K562 (cell line): ENCODE measurements around the gene ASB4. TPM values are rescaled to one million over a fixed set of nuclear protein-coding genes. Genes with fewer than 3 reads are reported as not detected.

ENCODE experiments used
- ATAC-seq: fragments of 200-7000 bp; cut with Tn5 transposase; 3 replicates; pipeline ENCODE4 v1.9.1; 2020; ENCODE audit warnings: moderate library complexity
- BruUV-seq: library from RNA; stranded (reverse); fragments of 400-500 nt; replicated peaks from 2 replicates; lab custom pipeline; 2021; lab: Mats Ljungman, UMichigan
- CTCF ChIA-PET: fragments of 300-600 bp; formaldehyde crosslinking; extraction: SDS; loops from one replicate; lab custom pipeline; 2021; ENCODE audit warnings: low intra/inter-chr PET ratio; lab: Yijun Ruan, JAX
- POLR2A ChIA-PET: fragments of 300-600, 350-650 bp; sonication (Branson Sonifier 250); formaldehyde crosslinking; extraction: SDS; loops from one replicate; lab custom pipeline; 2021; ENCODE audit warnings: antibody characterized with exemption, inconsistent platforms; lab: Yijun Ruan, JAX
- DNase-seq, 4 experiments: peaks; one replicate each; pipeline versions ENCODE4 v3.0.0 to v3.0.0-alpha.2; 2011 to 2018; ENCODE audit warnings: low spot score in 3 of 4, mixed read lengths in 3 of 4; ENCODE audit errors: extremely low read depth in 1 of 4
- FAIRE-seq: peaks from 2 replicates; lab custom pipeline; 2011; peaks lifted over from hg19 to GRCh38; lab: Jason Lieb, UNC
- H2AFZ ChIP-seq: 2 replicates; pipeline ENCODE4 v1.6.0; 2011; ENCODE audit warnings: low read depth, low read length, control low read depth, inconsistent platforms
- H3K27ac ChIP-seq: fragments of 200-600 bp; 3 replicates; pipeline ENCODE4 v1.8.0; 2011; ENCODE audit warnings: low read depth, mild to moderate bottlenecking, control low read depth, inconsistent platforms, low read length, moderate library complexity, mixed read lengths; ENCODE audit errors: extremely low read depth
- H3K27me3 ChIP-seq, 2 experiments: fragments of 300-600 bp in 1 of 2; 2 replicates in 1 of 2; 3 replicates in 1 of 2; pipeline versions ENCODE4 v1.6.0 to v1.8.0; 2011; ENCODE audit warnings: inconsistent platforms in 2 of 2, low read length in 2 of 2, mild to moderate bottlenecking in 1 of 2, mixed read lengths in 1 of 2, moderate library complexity in 1 of 2; ENCODE audit not compliant: control insufficient read depth in 2 of 2, insufficient read depth in 2 of 2
- H3K36me3 ChIP-seq: fragments of 300-600 bp; 3 replicates; pipeline ENCODE4 v1.8.0; 2011; ENCODE audit warnings: mild to moderate bottlenecking, low read length, inconsistent platforms; ENCODE audit not compliant: control insufficient read depth, insufficient read depth
- H3K4me1 ChIP-seq, 2 experiments: fragments of 200-600 bp in 1 of 2; replicated peaks in 1 of 2; 2 replicates in 1 of 2; 3 replicates in 1 of 2; pipeline versions ENCODE4 v1.5.1 to v1.8.0; 2011; ENCODE audit warnings: inconsistent platforms in 2 of 2, low read length in 2 of 2, mild to moderate bottlenecking in 1 of 2, mixed read lengths in 1 of 2, moderate library complexity in 1 of 2; ENCODE audit not compliant: control insufficient read depth in 2 of 2, insufficient read depth in 2 of 2
- H3K4me2 ChIP-seq: 2 replicates; pipeline ENCODE4 v1.6.1; 2011; ENCODE audit warnings: low read length, control low read depth, inconsistent platforms, mixed read lengths; ENCODE audit not compliant: insufficient read depth
- H3K4me3 ChIP-seq: fragments of 200-600 bp; sonication (generic), shearing (Covaris generic); 2 replicates; pipeline ENCODE4 v1.5.1; 2016; ENCODE audit warnings: control low read depth, inconsistent platforms
- H3K79me2 ChIP-seq: fragments of 200-600 bp; 3 replicates; pipeline ENCODE4 v1.8.0; 2011; ENCODE audit warnings: low read length, inconsistent platforms; ENCODE audit not compliant: control insufficient read depth, insufficient read depth
- H3K9ac ChIP-seq, 2 experiments: 2 replicates each; pipeline versions ENCODE4 v1.6.0 to v1.6.1; 2011; ENCODE audit warnings: low read depth in 2 of 2, low read length in 2 of 2, control low read depth in 1 of 2, inconsistent platforms in 1 of 2, mild to moderate bottlenecking in 1 of 2, mixed read lengths in 1 of 2; ENCODE audit not compliant: insufficient read depth in 1 of 2
- H3K9me1 ChIP-seq: one replicate; pipeline ENCODE4 v1.6.0; 2011; ENCODE audit warnings: inconsistent platforms, mild to moderate bottlenecking, low read length, moderate library complexity; ENCODE audit not compliant: control insufficient read depth, insufficient read depth
- H3K9me3 ChIP-seq: replicated peaks from 2 replicates; pipeline ENCODE4 v1.5.1; 2011; ENCODE audit warnings: low read depth, low read length, inconsistent platforms; ENCODE audit not compliant: control insufficient read depth, insufficient read depth
- H4K20me1 ChIP-seq: replicated peaks from 2 replicates; pipeline ENCODE4 v1.6.1; 2011; ENCODE audit warnings: low read length, inconsistent platforms, mixed read lengths; ENCODE audit not compliant: control insufficient read depth, insufficient read depth
- BDP1 ChIP-seq: IDR thresholded peaks from 3 replicates; pipeline ENCODE4 v1.6.1; 2011; ENCODE audit not compliant: insufficient read length, insufficient read depth
- CAMTA2 ChIP-seq: fragments of 250-450 bp; sonication (Bioruptor Pico); conservative IDR thresholded peaks from 2 replicates; pipeline ENCODE4 v1.5.1; 2022
- CBX1 ChIP-seq: sonication (generic); IDR thresholded peaks from 2 replicates; pipeline ENCODE4 v1.6.1; 2016; ENCODE audit warnings: antibody characterized with exemption, low read depth, mild to moderate bottlenecking
- CHD4 ChIP-seq: fragments of 200-600 bp; sonication (generic); IDR thresholded peaks from 3 replicates; pipeline ENCODE4 v1.6.1; 2012; ENCODE audit warnings: low read depth, mild to moderate bottlenecking, mixed read lengths, low read length, inconsistent platforms; ENCODE audit not compliant: insufficient read depth, insufficient replicate concordance, poor library complexity, severe bottlenecking
- E2F1 ChIP-seq: sonication (generic); formaldehyde crosslinking; IDR thresholded peaks from 2 replicates; pipeline ENCODE4 v1.8.1; 2023; ENCODE audit warnings: mild to moderate bottlenecking, missing genetic modification reagents, moderate library complexity
- HCFC1 ChIP-seq: IDR thresholded peaks from 2 replicates; pipeline ENCODE4 v1.6.1; 2012; ENCODE audit warnings: low read depth, low read length, improper control_type of control experiment
- MEF2A ChIP-seq: IDR thresholded peaks from 2 replicates; pipeline ENCODE4 v1.6.1; 2011; ENCODE audit warnings: low read depth, mild to moderate bottlenecking, low read length, moderate library complexity; ENCODE audit not compliant: control insufficient read depth
- PHF20 ChIP-seq: fragments of 450-650 bp; IDR thresholded peaks from 2 replicates; pipeline ENCODE4 v1.6.1; 2018; ENCODE audit not compliant: partially characterized antibody
- PHF8 ChIP-seq: fragments of 200-600 bp; sonication (generic); IDR thresholded peaks from 2 replicates; pipeline ENCODE4 v1.6.1; 2012; ENCODE audit warnings: mixed run types, mild to moderate bottlenecking, inconsistent platforms, low read length, moderate library complexity, borderline replicate concordance
- THAP7 ChIP-seq: fragments of 250-450 bp; sonication (Bioruptor Pico); IDR thresholded peaks from 2 replicates; pipeline ENCODE4 v1.5.0; 2021
- ZBTB1 ChIP-seq: sonication (generic); formaldehyde crosslinking; IDR thresholded peaks from 2 replicates; pipeline ENCODE4 v1.8.1; 2023; ENCODE audit warnings: missing genetic modification reagents, low read depth, mild to moderate bottlenecking, borderline replicate concordance
- ZNF124 ChIP-seq: sonication (generic); formaldehyde crosslinking; IDR thresholded peaks from 2 replicates; pipeline ENCODE4 v1.8.1; 2022; ENCODE audit warnings: missing genetic modification reagents
- ZNF184 ChIP-seq: sonication (generic); formaldehyde crosslinking; IDR thresholded peaks from 2 replicates; pipeline ENCODE4 v1.5.0; 2020; ENCODE audit warnings: missing genetic modification reagents
- ZNF224 ChIP-seq: sonication (generic); formaldehyde crosslinking; IDR thresholded peaks from 2 replicates; pipeline ENCODE4 v1.8.0; 2022; ENCODE audit warnings: mild to moderate bottlenecking, missing genetic modification reagents
- ZNF24 ChIP-seq: fragments of 450-650 bp; IDR thresholded peaks from 2 replicates; pipeline ENCODE4 v1.6.1; 2016
- ZNF830 ChIP-seq: fragments of 250-450 bp; sonication (Bioruptor Pico); IDR thresholded peaks from 2 replicates; pipeline ENCODE4 v1.5.0; 2021; ENCODE audit warnings: mild to moderate bottlenecking
- WGBS: fragments of 100-300 bp; shearing (Covaris generic); methylation state at CpG from one replicate; pipeline ENCODE4 v1.1.6; 2016; ENCODE audit warnings: low coverage, mixed read lengths; ENCODE audit not compliant: insufficient coverage; ENCODE audit errors: missing lambda C conversion rate; 5-methylcytosine and 5-hydroxymethylcytosine counted together
- in situ Hi-C: fragments of 300-500 bp; cut with MboI; formaldehyde crosslinking; loops from 4 replicates; pipeline ENCODE4 v1.15.0; 2018; ENCODE audit warnings: inconsistent platforms, mixed read lengths
- intact Hi-C: fragments of 100-400 bp; cut with micrococcal nuclease; formaldehyde crosslinking; loops from 2 replicates; pipeline ENCODE4 v1.14.2; 2022
- polyA plus RNA-seq, 8 experiments: library from polyadenylated mRNA; depleted of rRNA in 4 of 8; stranded (reverse) in 5 of 8; unstranded in 3 of 8; fragments of >200 nt; fragmentation: Nextera tagmentation in 2 of 8; fragmentation: Illumina TruSeq in 1 of 8; extraction: Ambion mirVana in 2 of 8; extraction: Trizol in 1 of 8; gene quantifications; 2 replicates each; pipeline versions ENCODE4 v1.2.1 to v1.2.3, GENCODE V29; 2011 to 2014; ENCODE audit warnings: inconsistent platforms in 1 of 8, missing spikeins in 1 of 8
- total RNA-seq, 7 experiments: library from RNA; depleted of rRNA in 6 of 7; stranded (reverse); fragments of >200 nt in 6 of 7; fragmentation: Illumina TruSeq in 2 of 7; extraction: Trizol in 2 of 7; gene quantifications; 2 replicates each; pipeline versions ENCODE4 v1.2.1 to v1.2.3, GENCODE V29; 2011 to 2021; ENCODE audit warnings: low replicate concordance in 1 of 7

Gene ASB4
- total and polyA plus RNA-seq, 9 of the 15 experiments (the other 6 are each of a cell fraction or from before 2014, with no cell fraction given), result 0.03 to 0.07 TPM; not detected in 7

GRCh38 chr7:95584769-95585425 lies 99.2 kb downstream of the ASB4 start:
- H3K4me1 ChIP-seq, result no peaks in the 10 kb centered on the region
- H4K20me1 ChIP-seq, result no peaks in the 10 kb centered on the region
- intact Hi-C loops, result no loop called here
- no peak for DNase-seq
- H3K27ac ChIP-seq, result no peak overlapping the region
- CTCF ChIA-PET, result no interaction called here
- no peaks in the 10 kb centered on the region for H3K79me2 ChIP-seq
- H2AFZ ChIP-seq, result no peak overlapping the region
- POLR2A ChIA-PET, result interaction anchor here (0.6 to 0.7 kb wide), 2 partner anchors 11 to 430 kb away, joined by 3 read pairs; no protein-coding TSS in a partner anchor
- ATAC-seq, result no peak
- no peak for FAIRE-seq
- H3K9ac ChIP-seq, result no peak overlapping the region
- WGBS, result 0% methylated on average over 1 of the region's 1 CpG
- H3K9me3 ChIP-seq, result no peaks in the 10 kb centered on the region
- no peaks in the 10 kb centered on the region for H3K9me1 ChIP-seq
- H3K27me3 ChIP-seq, result no peaks in the 10 kb centered on the region
- no peak overlapping the region for H3K4me2 ChIP-seq
- no peak overlapping the region for H3K4me3 ChIP-seq
- TF ChIP-seq BDP1, result no peak
- TF ChIP-seq ZNF830 (CRISPR knock-in tag), result no peak
- TF ChIP-seq PHF20, result no peak
- TF ChIP-seq THAP7 (CRISPR knock-in tag), result no peak
- no peak for TF ChIP-seq ZNF124 (CRISPR knock-in tag)
- TF ChIP-seq, all 486 proteins: peak for 0
- no peaks in the 10 kb centered on the region for H3K36me3 ChIP-seq
- no TSS peak for BruUV-seq
- in situ Hi-C loops, result no loop called here

GRCh38 chr7:95585426-95585789 lies 99.7 kb downstream of the ASB4 start:
- no peak for ATAC-seq
- in situ Hi-C loops (no loop called here), intact Hi-C loops (no loop called here)
- Histone ChIP-seq H3K79me2 (no peaks in the 10 kb centered on the region), H4K20me1 (no peaks in the 10 kb centered on the region), H3K9me1 (no peaks in the 10 kb centered on the region), H3K4me1 (no peaks in the 10 kb centered on the region), H3K4me3 (no peak overlapping the region), H3K9ac (no peak overlapping the region), H3K36me3 (no peaks in the 10 kb centered on the region), H3K27ac (no peak overlapping the region), H3K27me3 (no peaks in the 10 kb centered on the region), H2AFZ (no peak overlapping the region), H3K9me3 (no peaks in the 10 kb centered on the region), H3K4me2 (no peak overlapping the region)
- FAIRE-seq, result no peak
- ChIA-PET POLR2A (interaction anchor here (0.6 to 0.7 kb wide), 2 partner anchors 10 to 429 kb away, joined by 3 read pairs; no protein-coding TSS in a partner anchor), CTCF (no interaction called here)
- WGBS, result 0% methylated on average over 3 of the region's 3 CpGs
- BruUV-seq, result no TSS peak
- no peak for DNase-seq
- no peak for TF ChIP-seq ZNF224 (CRISPR knock-in tag)
- no peak for TF ChIP-seq ZNF24
- TF ChIP-seq ZBTB1 (CRISPR knock-in tag), result no peak
- TF ChIP-seq ZNF184 (CRISPR knock-in tag), result no peak
- TF ChIP-seq E2F1 (CRISPR knock-in tag), result no peak
- no peak for TF ChIP-seq CBX1
- no peak for TF ChIP-seq MEF2A
- no peak for TF ChIP-seq CAMTA2 (CRISPR knock-in tag)
- no peak for TF ChIP-seq HCFC1
- no peak for TF ChIP-seq CHD4
- no peak for TF ChIP-seq PHF8
